K562 treated with DMSO at 1 percent for 24 hours (cell line): ENCODE data around the gene RAD51C. TPM values are rescaled to one million over a fixed set of nuclear protein-coding genes. Genes with fewer than 3 reads are reported as not detected.

Experiments used
- total RNA-seq: library from RNA; unstranded; fragments of 300-600 nt; gene quantifications from 2 replicates; pipeline ENCODE4 v1.2.3, GENCODE V29; 2022; ENCODE audit warnings: low read depth; ENCODE audit not compliant: insufficient read depth

The RAD51C gene
- 60.8 and 66.8 TPM in 2 replicates for total RNA-seq

GRCh38 chr17:58692239-58693055 lies at the start of gene RAD51C:
Gene RAD51C (plus strand): TSS chr17:58692602. CDS start chr17:58692644, 42 bp downstream.

GRCh38 chr17:58691701-58692238 lies 632 bp upstream of the RAD51C start, which contains the start of gene TEX14:
Gene TEX14 (minus strand): TSS chr17:58692045. CDS start chr17:58652001, 40,044 bp downstream.

GRCh38 chr17:58755577-58756245 lies 63.3 kb downstream of the RAD51C start, which contains the start of gene PPM1E:
Gene PPM1E (plus strand): TSS chr17:58755854.

Other genes with a start within 250 kb of the RAD51C start
- not detected in 2 replicates for gene HSF5, start 204.2 kb upstream of the RAD51C start, total RNA-seq
- gene MTMR4, start 178.0 kb upstream of the RAD51C start, total RNA-seq, result 16.3 and 19.4 TPM in 2 replicates
- 0.35 and 0.63 TPM in 2 replicates for gene TEX14, start 557 bp upstream of the RAD51C start, total RNA-seq
- gene PPM1E, start 63.3 kb downstream of the RAD51C start, total RNA-seq, result 3.2 and 4.1 TPM in 2 replicates